Natural killer cell (primary cell): ENCODE data around the gene CCNL2. TPM values are rescaled to one million over a fixed set of nuclear protein-coding genes. Genes with fewer than 3 reads are reported as not detected.
"Not testable (repeated sequence)": the region's sequence is repeated elsewhere in the genome, so short reads cannot be mapped to it uniquely, and the experiment has no call there.

Source experiments
- ATAC-seq, 3 donors: fragments of 150-1000 bp in 2 of 3; fragments of 200-7000 bp in 1 of 3; cut with Tn5 transposase; 1 replicate in 1 of 3; 2 replicates in 2 of 3; pipeline ENCODE4 v1.10.0; 2021; ENCODE audit warnings: mild to moderate bottlenecking in 2 of 3, moderate library complexity in 2 of 3
- DNase-seq, 2 donors: peaks; one replicate each; pipeline versions ENCODE4 v3.0.0 to v3.0.0-alpha.2; 2013 to 2021; ENCODE audit warnings: mixed read lengths in 1 of 2
- H3K27ac ChIP-seq: one replicate; pipeline ENCODE4 v1.5.1; 2013; ENCODE audit warnings: mild to moderate bottlenecking, low read length
- H3K27me3 ChIP-seq: one replicate; pipeline ENCODE4 v1.6.1; 2013; ENCODE audit warnings: low read length; ENCODE audit not compliant: control insufficient read depth, insufficient read depth
- H3K36me3 ChIP-seq: one replicate; pipeline ENCODE4 v1.6.1; 2013; ENCODE audit warnings: low read length; ENCODE audit not compliant: control insufficient read depth, insufficient read depth
- H3K4me1 ChIP-seq: one replicate; pipeline ENCODE4 v1.6.1; 2013; ENCODE audit warnings: low read length; ENCODE audit not compliant: control insufficient read depth, insufficient read depth
- H3K4me3 ChIP-seq: one replicate; pipeline ENCODE4 v1.5.1; 2013; ENCODE audit warnings: low read length
- H3K9me3 ChIP-seq: one replicate; pipeline ENCODE4 v1.6.1; 2013; ENCODE audit warnings: low read length; ENCODE audit not compliant: control insufficient read depth, insufficient read depth
- H3K27ac Mint-ChIP-seq, 2 donors: one replicate each; pipeline ENCODE4 v1.8.0; 2022; ENCODE audit warnings: mild to moderate bottlenecking in 2 of 2, mixed read lengths in 2 of 2, moderate library complexity in 1 of 2
- H3K27me3 Mint-ChIP-seq, 2 donors: one replicate each; pipeline ENCODE4 v1.8.0; 2022; ENCODE audit warnings: low read depth in 2 of 2, mixed read lengths in 2 of 2
- H3K36me3 Mint-ChIP-seq: one replicate; pipeline ENCODE4 v1.8.0; 2022; ENCODE audit warnings: mixed read lengths
- H3K4me1 Mint-ChIP-seq, 2 donors: one replicate each; pipeline ENCODE4 v1.8.0; 2022; ENCODE audit warnings: mixed read lengths in 2 of 2
- H3K4me3 Mint-ChIP-seq: one replicate; pipeline ENCODE4 v1.8.0; 2022; ENCODE audit warnings: mild to moderate bottlenecking, moderate library complexity, mixed read lengths
- H3K9me3 Mint-ChIP-seq, 2 donors: one replicate each; pipeline ENCODE4 v1.8.0; 2022; ENCODE audit warnings: mixed read lengths in 2 of 2
- WGBS: methylation state at CpG from one replicate; pipeline ENCODE4 v1.1.7; 2013; ENCODE audit warnings: missing lambda C conversion rate; ENCODE audit not compliant: insufficient coverage; 5-methylcytosine and 5-hydroxymethylcytosine counted together
- intact Hi-C: fragments of 100-400 bp; cut with micrococcal nuclease; formaldehyde crosslinking; loops from one replicate; pipeline ENCODE4 v1.14.2; 2022
- total RNA-seq, 4 donors: library from RNA; stranded (reverse); fragments of 120-200 nt in 1 of 4; gene quantifications; one replicate each; pipeline versions ENCODE4 v1.2.3 to v1.2.4, GENCODE V29; 2013 to 2022
- TF ChIP-seq, protein P1 (sequence below): fragments of 200-600 bp; IDR thresholded peaks from one replicate; pipeline ENCODE4 v1.8.0; 2022; ENCODE audit warnings: antibody characterized with exemption

Gene CCNL2
- total RNA-seq, 3 donors from 2014 or later (not counting 1 experiment from before 2014, with no cell fraction given): 253 to 281 (median 274) TPM

- peaks cover 2% of the 10 kb centered on the region in 2 donors for H3K9me3 Mint-ChIP-seq
- DNase-seq (no peak), ATAC-seq (no peak)
- no peaks in the 10 kb centered on the region for H3K27me3 ChIP-seq
- no peak overlapping the region for H3K27ac ChIP-seq
- no peaks in the 10 kb centered on the region for H3K36me3 Mint-ChIP-seq
- H3K4me1 Mint-ChIP-seq: no peaks in the 10 kb centered on the region
- no peaks in the 10 kb centered on the region for H3K9me3 ChIP-seq
- H3K4me3 Mint-ChIP-seq: no peak overlapping the region
- TF ChIP-seq, protein P1, sequence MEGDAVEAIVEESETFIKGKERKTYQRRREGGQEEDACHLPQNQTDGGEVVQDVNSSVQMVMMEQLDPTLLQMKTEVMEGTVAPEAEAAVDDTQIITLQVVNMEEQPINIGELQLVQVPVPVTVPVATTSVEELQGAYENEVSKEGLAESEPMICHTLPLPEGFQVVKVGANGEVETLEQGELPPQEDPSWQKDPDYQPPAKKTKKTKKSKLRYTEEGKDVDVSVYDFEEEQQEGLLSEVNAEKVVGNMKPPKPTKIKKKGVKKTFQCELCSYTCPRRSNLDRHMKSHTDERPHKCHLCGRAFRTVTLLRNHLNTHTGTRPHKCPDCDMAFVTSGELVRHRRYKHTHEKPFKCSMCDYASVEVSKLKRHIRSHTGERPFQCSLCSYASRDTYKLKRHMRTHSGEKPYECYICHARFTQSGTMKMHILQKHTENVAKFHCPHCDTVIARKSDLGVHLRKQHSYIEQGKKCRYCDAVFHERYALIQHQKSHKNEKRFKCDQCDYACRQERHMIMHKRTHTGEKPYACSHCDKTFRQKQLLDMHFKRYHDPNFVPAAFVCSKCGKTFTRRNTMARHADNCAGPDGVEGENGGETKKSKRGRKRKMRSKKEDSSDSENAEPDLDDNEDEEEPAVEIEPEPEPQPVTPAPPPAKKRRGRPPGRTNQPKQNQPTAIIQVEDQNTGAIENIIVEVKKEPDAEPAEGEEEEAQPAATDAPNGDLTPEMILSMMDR: no peak
- H3K27me3 Mint-ChIP-seq: peaks cover 8 to 10% of the 10 kb centered on the region in 2 donors
- intact Hi-C loops: no loop called here
- H3K4me1 ChIP-seq: no peaks in the 10 kb centered on the region
- H3K27ac Mint-ChIP-seq: no peak overlapping the region
- no peak overlapping the region for H3K4me3 ChIP-seq
- WGBS: 88% methylated on average over 13 of the region's 13 CpGs
- no peaks in the 10 kb centered on the region for H3K36me3 ChIP-seq
Measured at GRCh38 chr1:1415751-1416150, 16.6 kb upstream of the CCNL2 start.

DNA sequence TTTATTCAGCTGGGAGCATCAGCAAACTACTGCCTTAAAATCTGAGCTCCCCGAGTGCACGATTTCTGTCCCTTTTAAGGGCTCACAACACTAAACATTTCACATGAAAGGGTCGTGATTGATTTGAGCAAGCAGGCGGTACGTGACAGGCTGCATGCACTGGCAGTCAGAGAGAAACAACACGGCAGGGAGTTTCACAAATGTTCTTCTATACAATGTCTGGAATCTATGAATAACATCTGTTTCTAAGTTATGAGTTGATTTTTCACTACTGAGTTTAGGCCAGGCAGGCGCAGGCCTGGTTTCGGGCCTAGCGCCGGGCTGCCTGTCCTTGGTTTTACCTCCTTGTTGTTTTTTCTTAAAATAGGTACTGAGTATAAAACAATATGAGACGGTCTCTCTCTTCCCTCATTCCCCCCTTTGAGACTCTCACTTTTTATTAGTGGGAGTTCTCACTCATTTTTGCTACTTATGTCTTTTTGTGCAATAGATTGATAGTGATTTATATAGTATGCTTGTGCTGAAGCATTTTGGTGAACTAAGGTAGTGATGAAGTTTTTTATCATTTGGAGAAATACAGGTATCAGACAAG lies 13.3 kb upstream of the CCNL2 start:
- H3K4me3 Mint-ChIP-seq, ATAC-seq, H3K4me1 Mint-ChIP-seq, H3K36me3 Mint-ChIP-seq, H3K4me1 ChIP-seq, H3K4me3 ChIP-seq, intact Hi-C loops, H3K9me3 ChIP-seq, DNase-seq, H3K27ac ChIP-seq, H3K27me3 ChIP-seq, H3K27ac Mint-ChIP-seq, H3K9me3 Mint-ChIP-seq, H3K27me3 Mint-ChIP-seq, H3K36me3 ChIP-seq: not testable (repeated sequence)
- 81% methylated on average over 6 of the region's 11 CpGs for WGBS

DNA sequence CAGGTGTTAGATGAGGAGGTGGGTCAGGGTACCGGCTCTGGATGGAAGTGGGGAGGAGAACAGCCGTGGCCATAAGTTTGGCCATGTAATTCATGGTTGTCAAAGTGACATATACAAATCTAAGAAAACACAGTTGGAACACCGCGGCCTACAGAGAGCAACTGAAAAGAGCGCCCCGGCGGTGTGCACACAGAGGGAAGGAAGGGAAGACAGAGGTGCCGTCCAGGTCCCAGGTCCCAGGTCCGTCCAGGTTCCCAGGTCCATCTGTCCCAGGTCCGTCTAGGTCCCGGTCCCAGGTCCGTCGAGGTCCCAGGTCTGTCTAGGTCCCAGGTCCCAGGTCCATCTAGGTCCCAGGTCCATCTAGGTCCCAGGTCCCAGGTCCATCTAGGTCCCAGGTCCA lies 12.5 kb upstream of the CCNL2 start:
- Mint-ChIP-seq H3K4me3 (no peak overlapping the region), H3K9me3 (peaks cover 2% of the 10 kb centered on the region in 2 donors), H3K36me3 (no peaks in the 10 kb centered on the region), H3K27me3 (no peaks in the 10 kb centered on the region), H3K4me1 (peaks cover 0 to under 1% of the 10 kb centered on the region in 2 donors), H3K27ac (no peak overlapping the region)
- no peak for ATAC-seq
- WGBS: 95% methylated on average over 13 of the region's 13 CpGs
- Histone ChIP-seq H3K36me3 (no peaks in the 10 kb centered on the region), H3K27me3 (no peaks in the 10 kb centered on the region), H3K9me3 (no peaks in the 10 kb centered on the region), H3K27ac (no peak overlapping the region), H3K4me1 (peaks cover 8% of the 10 kb centered on the region), H3K4me3 (no peak overlapping the region)
- TF ChIP-seq, protein P1: no peak
- intact Hi-C loops: no loop called here
- DNase-seq: no peak

DNA sequence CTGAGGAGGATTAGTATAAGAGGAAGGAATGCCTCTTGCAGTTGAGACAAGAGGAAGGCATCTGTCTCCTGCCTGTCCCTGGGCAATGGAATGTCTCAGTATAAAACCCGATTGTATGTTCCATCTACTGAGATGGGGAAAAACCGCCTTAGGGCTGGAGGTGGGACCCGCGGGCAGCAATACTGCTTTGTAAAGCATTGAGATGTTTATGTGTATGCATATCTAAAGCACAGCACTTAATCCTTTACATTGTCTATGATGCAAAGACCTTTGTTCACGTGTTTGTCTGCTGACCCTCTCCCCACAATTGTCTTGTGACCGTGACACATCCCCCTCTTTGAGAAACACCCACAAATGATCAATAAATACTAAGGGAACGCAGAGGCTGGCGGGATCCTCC lies 11.1 kb upstream of the CCNL2 start:
- DNase-seq, ATAC-seq, intact Hi-C loops, H3K9me3 Mint-ChIP-seq, H3K27me3 Mint-ChIP-seq, H3K27me3 ChIP-seq, H3K36me3 Mint-ChIP-seq, H3K4me3 ChIP-seq, H3K9me3 ChIP-seq, H3K36me3 ChIP-seq, H3K27ac Mint-ChIP-seq, H3K27ac ChIP-seq: not testable (repeated sequence)
- 98% methylated on average over 6 of the region's 8 CpGs for WGBS
- H3K4me1 ChIP-seq: peaks cover 22% of the 10 kb centered on the region
- H3K4me3 Mint-ChIP-seq: peak overlapping the region; percentile 60
- H3K4me1 Mint-ChIP-seq: peaks cover 0 to 11% of the 10 kb centered on the region in 2 donors
